ENCODE results near the gene METTL26. TPM values are rescaled to one million over a fixed set of nuclear protein-coding genes. Genes with fewer than 3 reads are reported as not detected.
A peak's percentile ranks its signal among the peaks of the same experiment; 100 is the strongest.

The METTL26 gene
- total RNA-seq, 1 donor from 2014 or later = 75.3 TPM

- peak; percentile 10 for TF ChIP-seq CTCF (conservative IDR thresholded peaks at IDR 0.05)
- Mint-ChIP-seq H3K36me3 (ENCODE audit: low read depth) (peaks cover 7% of the 10 kb centered on the region), H3K9me3 (no peaks in the 10 kb centered on the region), H3K4me1 (peaks cover 26% of the 10 kb centered on the region), H3K27ac (ENCODE audit: unreplicated experiment) (peak overlapping the region; percentile 93), H3K4me3 (peak overlapping the region; percentile 94), H3K27me3 (ENCODE audit: low read depth) (peaks cover 33% of the 10 kb centered on the region)
- no peak for DNase-seq (ENCODE audit: low read depth, low spot score)
Observed at GRCh38 chr16:590188-590814, 45.8 kb downstream of the METTL26 start.

- Mint-ChIP-seq H3K4me3 (peak within 1 kb of the TSS; percentile 95), H3K36me3 (ENCODE audit: low read depth) (peaks cover 7% of the 10 kb centered on the region), H3K4me1 (peaks cover 26% of the 10 kb centered on the region), H3K27ac (ENCODE audit: unreplicated experiment) (peak within 1 kb of the TSS; percentile 99), H3K9me3 (no peaks in the 10 kb centered on the region), H3K27me3 (ENCODE audit: low read depth) (peaks cover 34% of the 10 kb centered on the region)
- TF ChIP-seq CTCF (conservative IDR thresholded peaks at IDR 0.05) = peak; percentile 15
- peak; percentile 99 for DNase-seq (ENCODE audit: low read depth, low spot score)
Observed at GRCh38 chr16:589658-590187, 46.4 kb downstream of the METTL26 start, which contains the start of gene RAB40C. RAB40C (plus strand) TSS chr16:590066; CDS start chr16:590292, 226 bp downstream.

GRCh38 chr16:588889-589657 lies 47.0 kb downstream of the METTL26 start:
- H3K4me3 Mint-ChIP-seq = peak overlapping the region; percentile 97
- DNase-seq (ENCODE audit: low read depth, low spot score) = peak; percentile 98
- no peaks in the 10 kb centered on the region for H3K9me3 Mint-ChIP-seq
- H3K4me1 Mint-ChIP-seq = peaks cover 26% of the 10 kb centered on the region
- no peak for TF ChIP-seq CTCF (conservative IDR thresholded peaks at IDR 0.05)
- peak overlapping the region; percentile 99 for H3K27ac Mint-ChIP-seq (ENCODE audit: unreplicated experiment)
- peaks cover 7% of the 10 kb centered on the region for H3K36me3 Mint-ChIP-seq (ENCODE audit: low read depth)
- H3K27me3 Mint-ChIP-seq (ENCODE audit: low read depth) = peaks cover 34% of the 10 kb centered on the region

- Mint-ChIP-seq H3K36me3 (ENCODE audit: low read depth) (peaks cover 7% of the 10 kb centered on the region), H3K4me3 (peak overlapping the region; percentile 97), H3K27me3 (ENCODE audit: low read depth) (peaks cover 34% of the 10 kb centered on the region), H3K9me3 (no peaks in the 10 kb centered on the region), H3K4me1 (peaks cover 25% of the 10 kb centered on the region), H3K27ac (ENCODE audit: unreplicated experiment) (peak overlapping the region; percentile 99)
- no peak for TF ChIP-seq CTCF (conservative IDR thresholded peaks at IDR 0.05)
- DNase-seq (ENCODE audit: low read depth, low spot score) = peak; percentile 48
Observed at GRCh38 chr16:588639-588888, 47.5 kb downstream of the METTL26 start.

- TF ChIP-seq CTCF (conservative IDR thresholded peaks at IDR 0.05) = no peak
- H3K27ac Mint-ChIP-seq (ENCODE audit: unreplicated experiment) = peak overlapping the region; percentile 71
- H3K9me3 Mint-ChIP-seq = no peaks in the 10 kb centered on the region
- H3K27me3 Mint-ChIP-seq (ENCODE audit: low read depth) = peaks cover 34% of the 10 kb centered on the region
- H3K4me1 Mint-ChIP-seq = peaks cover 23% of the 10 kb centered on the region
- no peak for DNase-seq (ENCODE audit: low read depth, low spot score)
- H3K4me3 Mint-ChIP-seq = peak overlapping the region; percentile 97
- H3K36me3 Mint-ChIP-seq (ENCODE audit: low read depth) = peaks cover 7% of the 10 kb centered on the region
Observed at GRCh38 chr16:586645-587590, 49.2 kb downstream of the METTL26 start.
